ENCODE measurements around the gene NEU1.

- TF ChIP-seq POLR2A (IDR thresholded peaks at IDR 0.05), result peak in 1 of 3 donors; percentile 35
- peak in 3 of 11 experiments; percentile 22 to 26 (median 24) for TF ChIP-seq CTCF (IDR thresholded peaks at IDR 0.05 in 8 of 11, conservative IDR thresholded peaks at IDR 0.05 in 3 of 11)
- TF ChIP-seq POLR2AphosphoS5 (IDR thresholded peaks at IDR 0.05), result peak; percentile 80 to 86 (median 82)
Measured at GRCh38 chr6:31897612-31898382, 35.2 kb upstream of the NEU1 start, which contains the start of gene EHMT2.

Data from spleen (tissue), 7 donors.